ENCODE results near the gene EIF4ENIF1.
"Not testable (repeated sequence)": the region's sequence is repeated elsewhere in the genome, so short reads cannot be mapped to it uniquely, and the experiment has no call there.

EIF4ENIF1 gene

GRCh38 chr22:31442768-31443489, 46.7 kb downstream of the EIF4ENIF1 start:
- no peak for DNase-seq

- DNase-seq: no peak
Measured at GRCh38 chr22:31441652-31442051, 48.0 kb downstream of the EIF4ENIF1 start.

GRCh38 chr22:31440681-31441080, 49.0 kb downstream of the EIF4ENIF1 start:
- no peak for DNase-seq

GRCh38 chr22:31439808-31440207, 49.8 kb downstream of the EIF4ENIF1 start:
- no peak for DNase-seq

GRCh38 chr22:31436132-31436531, 53.5 kb downstream of the EIF4ENIF1 start:
- DNase-seq: no peak

- no peak for DNase-seq
Measured at GRCh38 chr22:31431950-31432349, 57.7 kb downstream of the EIF4ENIF1 start.

GRCh38 chr22:31425331-31426050, 64.2 kb downstream of the EIF4ENIF1 start:
- no peak for DNase-seq

- not testable (repeated sequence) for DNase-seq
Measured at GRCh38 chr22:31402350-31402749, 87.3 kb downstream of the EIF4ENIF1 start.

GRCh38 chr22:31400023-31400397, 89.6 kb downstream of the EIF4ENIF1 start:
- DNase-seq: no peak

- DNase-seq: peak; percentile 95
Measured at GRCh38 chr22:31399211-31400022, 90.2 kb downstream of the EIF4ENIF1 start, which contains the start of gene DRG1. Gene DRG1, plus strand, starts transcription at chr22:31399604. Its CDS starts 80 bp downstream, at chr22:31399684.

GRCh38 chr22:31398231-31398630, 91.4 kb downstream of the EIF4ENIF1 start:
- DNase-seq: no peak

GRCh38 chr22:31394326-31394725, 95.3 kb downstream of the EIF4ENIF1 start:
- DNase-seq: peak; percentile 39

- DNase-seq: no peak
Measured at GRCh38 chr22:31393893-31394292, 95.7 kb downstream of the EIF4ENIF1 start.

All from fibroblast of skin of right quadriceps (primary cell).